Stomach (tissue), 4 donors: ENCODE results near the gene SH3TC1.

Experiments used
- CTCF ChIP-seq, 7 experiments: fragments of 450-650 bp in 4 of 7; fragments of 200-600 bp in 3 of 7; sonication (generic) in 3 of 7; IDR thresholded peaks; one replicate each; pipeline ENCODE4 v1.5.1; 2016 to 2019; ENCODE audit warnings: antibody characterized with exemption in 7 of 7, control low read depth in 2 of 7, mild to moderate bottlenecking in 1 of 7
- EP300 ChIP-seq: sonication (generic); formaldehyde crosslinking; IDR thresholded peaks from one replicate; pipeline ENCODE4 v1.6.1; 2017; ENCODE audit warnings: antibody characterized with exemption

DNA sequence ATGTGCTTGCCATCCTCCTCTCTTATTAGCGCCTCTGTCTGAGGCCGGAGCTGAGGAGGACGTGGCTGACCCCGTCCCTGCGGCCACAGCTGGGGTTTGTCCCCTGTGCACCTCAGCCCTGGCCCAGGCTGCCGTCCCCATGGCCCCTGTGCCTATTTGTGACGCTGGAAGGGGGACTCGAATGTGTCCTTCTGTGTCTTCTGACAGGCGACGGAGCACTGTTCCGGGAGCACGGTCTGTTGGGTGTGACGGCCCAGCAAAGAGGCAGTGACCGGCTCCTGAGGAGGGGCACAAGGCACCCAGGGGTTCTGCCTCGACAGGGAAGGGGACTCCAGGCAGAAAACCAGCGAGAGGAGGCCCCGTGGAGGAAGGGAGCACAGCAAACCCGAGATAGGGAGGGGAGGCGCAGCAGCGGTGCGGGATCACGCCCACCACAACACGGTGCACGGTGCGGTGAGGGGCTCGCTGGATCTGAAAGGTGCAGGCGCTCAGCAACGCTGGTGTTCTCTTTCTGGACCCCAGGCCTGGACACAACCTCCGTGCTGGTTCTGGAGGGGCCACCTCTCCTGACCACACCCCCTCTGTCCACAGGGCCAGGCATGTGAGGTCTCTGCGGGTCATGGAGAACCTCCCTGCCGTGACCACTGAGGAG, 5.6 kb downstream of the SH3TC1 start:
- no peak for TF ChIP-seq CTCF (IDR thresholded peaks at IDR 0.05)
- TF ChIP-seq EP300, result no peak
